Mucosa of gallbladder (tissue), 1 donor: ENCODE data around the gene SPDYC. TPM values are rescaled to one million over a fixed set of nuclear protein-coding genes. Genes with fewer than 3 reads are reported as not detected.

ENCODE experiments used
- DNase-seq: peaks from one replicate; pipeline ENCODE4 v3.0.0-alpha.2; 2020; ENCODE audit warnings: low spot score
- total RNA-seq: library from RNA; stranded (reverse); gene quantifications from one replicate; pipeline ENCODE4 v1.2.1, GENCODE V29; 2021
- donor health status: DM: no; HTN: no; CAD: no.

The SPDYC gene
- total RNA-seq, 1 donor from 2014 or later = not detected

DNA sequence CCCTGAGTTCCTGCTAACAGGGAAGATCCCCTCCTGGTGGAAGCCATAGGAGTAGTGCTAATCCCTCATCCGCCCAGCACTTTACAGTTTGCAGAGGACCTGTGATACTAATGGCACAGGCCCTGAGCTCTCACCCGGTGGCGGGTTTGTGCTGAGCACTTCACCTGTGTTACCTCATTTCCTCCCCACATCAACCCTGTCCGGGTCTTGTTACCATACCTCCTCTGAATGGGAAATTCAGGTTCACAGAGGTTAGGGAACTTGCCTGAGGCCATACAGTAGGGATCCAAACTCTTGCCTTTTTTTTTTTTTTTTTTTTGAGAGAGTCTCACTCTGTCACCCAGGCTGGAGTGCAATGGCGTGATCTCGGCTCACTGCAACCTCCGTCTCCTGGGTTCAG is 36.9 kb downstream of the SPDYC start:
- DNase-seq = no peak

- DNase-seq = no peak
Observed at GRCh38 chr11:65207918-65208784, 38.1 kb downstream of the SPDYC start.

GRCh38 chr11:65208785-65209710 is 39.0 kb downstream of the SPDYC start:
- no peak for DNase-seq

- no peak for DNase-seq
Observed at GRCh38 chr11:65209711-65210360, 39.8 kb downstream of the SPDYC start.

DNA sequence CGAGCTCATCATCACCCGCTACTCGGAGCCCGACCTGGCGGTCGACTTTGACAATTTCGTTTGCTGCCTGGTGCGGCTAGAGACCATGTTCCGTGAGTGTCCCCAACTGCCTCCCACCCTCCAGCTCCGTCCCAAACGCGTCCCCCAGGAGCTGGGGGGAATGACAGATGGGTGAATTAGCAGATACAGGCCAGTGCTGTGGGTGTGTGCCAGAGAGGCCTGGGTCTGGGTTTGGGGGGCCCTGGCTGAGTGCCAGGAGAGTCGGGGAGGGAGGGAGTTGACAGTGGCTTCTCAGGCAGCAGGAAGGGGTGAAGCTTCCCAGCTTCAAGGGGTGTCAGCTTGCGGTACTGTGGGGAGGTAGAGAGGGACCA is 40.3 kb downstream of the SPDYC start:
- no peak for DNase-seq

DNA sequence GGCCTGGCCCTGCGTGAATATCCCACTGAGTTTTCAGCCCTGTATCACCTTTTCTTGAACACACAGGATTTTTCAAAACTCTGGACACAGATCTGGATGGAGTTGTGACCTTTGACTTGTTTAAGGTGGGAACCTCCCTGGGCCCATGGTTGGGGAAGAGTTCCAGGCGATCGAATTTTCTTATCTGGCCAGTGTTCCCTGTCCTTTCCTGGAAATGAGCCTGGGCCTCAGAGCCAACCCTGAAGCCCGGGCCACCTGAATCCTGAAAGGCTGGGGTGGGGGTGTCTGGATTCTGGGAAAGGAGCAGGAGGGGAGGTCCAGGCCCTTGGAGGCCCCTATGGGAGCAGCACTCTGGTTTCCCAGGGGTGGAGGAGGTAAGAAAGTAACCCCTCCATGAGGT is 40.7 kb downstream of the SPDYC start:
- no peak for DNase-seq

GRCh38 chr11:65211293-65212105 is 41.5 kb downstream of the SPDYC start:
- no peak for DNase-seq

- DNase-seq = no peak
Observed at GRCh38 chr11:65212226-65212801, 42.3 kb downstream of the SPDYC start.

GRCh38 chr11:65213322-65214211 is 43.5 kb downstream of the SPDYC start:
- no peak for DNase-seq

DNA sequence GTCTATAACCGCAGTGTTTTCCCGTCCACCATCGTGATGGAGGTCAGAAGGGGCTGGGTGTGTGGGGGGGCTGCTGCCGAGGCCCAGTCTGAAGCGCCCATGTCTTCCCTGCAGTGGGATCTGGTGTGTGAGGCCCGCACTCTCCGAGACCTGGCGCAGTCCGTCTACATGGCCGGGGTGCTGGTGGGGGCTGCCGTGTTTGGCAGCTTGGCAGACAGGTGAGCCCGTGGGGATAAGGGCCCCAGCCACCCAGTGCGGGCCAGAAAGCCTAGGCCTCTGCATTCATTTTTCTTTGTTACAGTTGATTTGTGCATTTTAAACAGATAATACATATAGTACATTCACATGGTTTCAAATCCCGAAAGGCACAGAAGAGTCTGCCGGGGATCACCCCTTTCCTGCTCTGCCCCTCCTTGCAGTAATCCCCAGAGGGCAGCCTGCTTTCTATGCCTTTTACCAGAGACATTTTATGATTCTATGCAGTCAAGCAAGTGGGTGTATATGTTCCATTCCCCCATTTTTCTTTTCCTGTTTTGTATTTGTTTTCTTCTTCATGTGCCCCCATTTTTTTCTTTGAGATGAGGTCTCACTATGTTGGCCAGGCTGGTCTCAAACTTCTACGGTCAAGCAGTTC is 44.3 kb downstream of the SPDYC start:
- DNase-seq = no peak

DNA sequence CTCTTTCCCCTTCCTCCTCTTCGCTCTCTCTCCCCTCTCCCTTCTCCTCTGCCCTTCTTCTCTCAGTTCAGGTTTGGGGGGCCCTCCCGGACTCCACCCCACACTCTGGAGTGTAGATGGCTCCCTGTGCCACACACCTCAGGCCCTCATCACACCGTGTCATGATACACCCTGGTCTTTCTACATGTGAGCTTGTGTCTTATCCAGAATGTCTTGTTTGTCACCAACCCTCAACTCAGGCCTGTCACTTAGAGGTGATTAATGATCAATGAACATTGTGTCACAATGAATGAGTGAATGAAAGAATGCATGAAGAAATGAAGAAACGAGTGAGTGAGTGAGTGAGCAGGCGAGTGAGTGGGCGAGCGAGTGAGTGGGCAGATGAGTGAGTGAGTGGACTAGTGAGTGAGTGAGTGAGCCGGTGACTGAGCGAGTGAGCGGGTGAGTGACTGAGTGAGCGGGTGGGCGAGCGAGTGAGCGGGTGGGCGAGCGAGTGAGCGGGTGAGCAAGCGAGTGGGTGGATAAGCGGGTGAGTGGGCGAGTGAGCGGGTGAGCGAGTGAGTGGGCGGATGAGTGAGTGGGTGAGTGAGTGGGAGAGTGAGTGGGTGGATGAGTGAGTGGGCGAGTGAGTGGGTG is 45.5 kb downstream of the SPDYC start:
- DNase-seq = no peak

GRCh38 chr11:65216830-65217229 is 46.8 kb downstream of the SPDYC start:
- no peak for DNase-seq

DNA sequence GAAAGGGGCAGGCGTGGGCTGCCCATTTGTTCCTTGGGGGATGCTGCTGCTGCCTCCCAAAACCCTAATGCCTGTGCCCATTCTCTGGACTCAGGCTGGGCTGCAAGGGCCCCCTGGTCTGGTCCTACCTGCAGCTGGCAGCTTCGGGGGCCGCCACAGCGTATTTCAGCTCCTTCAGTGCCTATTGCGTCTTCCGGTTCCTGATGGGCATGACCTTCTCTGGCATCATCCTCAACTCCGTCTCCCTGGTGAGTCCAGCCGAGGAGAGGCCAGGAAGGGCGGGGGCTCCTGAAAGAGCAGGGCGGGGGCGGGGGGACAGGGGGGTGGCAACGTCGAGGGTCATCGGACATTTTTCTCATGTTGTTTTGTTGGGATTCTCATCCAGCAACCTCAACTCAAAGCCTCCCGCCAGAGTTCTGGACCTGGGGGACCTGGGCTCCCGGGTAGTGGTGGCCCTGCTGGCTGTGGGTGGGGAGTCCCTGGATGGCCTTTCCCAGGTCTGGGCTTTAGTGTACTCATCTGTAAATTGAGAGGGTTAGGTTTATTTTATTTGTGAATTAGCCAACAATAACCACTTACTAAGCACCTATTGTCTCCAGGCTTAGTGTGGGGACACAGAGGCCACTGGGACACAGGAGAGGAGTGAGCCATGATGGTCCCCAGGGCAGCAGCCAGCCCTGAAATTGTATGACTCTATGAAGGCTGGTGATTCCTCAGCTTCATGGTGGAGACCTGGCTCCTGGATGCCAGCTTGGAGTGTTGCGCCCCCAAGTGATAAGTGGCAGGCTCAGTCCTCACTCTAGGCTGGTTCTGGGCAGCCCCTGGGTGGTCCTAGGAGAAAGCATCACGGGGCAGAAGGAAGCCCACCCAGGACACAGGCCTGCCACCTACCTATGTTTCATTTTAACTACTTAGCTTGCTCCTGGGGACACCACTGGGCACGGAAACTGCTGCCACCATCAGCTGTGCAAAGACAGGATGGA is 47.7 kb downstream of the SPDYC start:
- no peak for DNase-seq

DNA sequence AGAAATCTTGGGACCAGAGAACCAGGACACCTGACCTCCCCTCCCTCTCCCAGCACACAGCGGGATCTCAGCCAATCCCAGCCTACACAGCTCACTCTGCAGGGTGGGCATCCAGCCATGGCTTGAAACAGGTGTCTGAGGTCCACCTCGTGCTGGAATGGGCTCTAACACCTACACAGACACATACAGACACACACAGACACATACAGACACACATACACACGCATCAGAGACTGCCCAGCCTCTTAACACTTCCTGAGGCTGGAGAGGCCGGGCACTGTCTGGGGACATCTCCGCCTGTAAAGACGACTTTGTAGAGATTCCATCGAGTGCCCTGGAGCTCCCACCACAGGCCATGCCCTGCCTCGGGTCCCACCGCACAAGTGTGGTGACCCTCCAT is 48.4 kb downstream of the SPDYC start:
- no peak for DNase-seq

GRCh38 chr11:65219930-65220213 is 49.8 kb downstream of the SPDYC start:
- no peak for DNase-seq

GRCh38 chr11:65221026-65221425 is 51.0 kb downstream of the SPDYC start:
- no peak for DNase-seq
